Fibroblast of lung (primary cell): ENCODE results near the gene TNS3.

ENCODE experiments used
- CTCF ChIP-seq, 2 donors: IDR thresholded peaks in 1 of 2; conservative IDR thresholded peaks in 1 of 2; 1 replicate in 1 of 2; 2 replicates in 1 of 2; pipeline ENCODE4 v1.5.1; 2011 to 2012; ENCODE audit warnings: low read length in 2 of 2, control low read depth in 1 of 2, inconsistent platforms in 1 of 2, low read depth in 1 of 2, mild to moderate bottlenecking in 1 of 2
- EZH2 ChIP-seq: IDR thresholded peaks from 2 replicates; pipeline ENCODE4 v1.5.1; 2012; ENCODE audit warnings: low read length, control low read depth, mild to moderate bottlenecking; ENCODE audit errors: missing control alignments

GRCh38 chr7:47406801-47407129, 175.1 kb downstream of the TNS3 start:
- TF ChIP-seq CTCF (conservative IDR thresholded peaks at IDR 0.05 in 1 of 2, IDR thresholded peaks at IDR 0.05 in 1 of 2; ENCODE audit: low read depth in 1 of 2, low read length in 2 of 2) (no peak), EZH2 (no peak)
